VCaP (cell line): ENCODE measurements around the gene CDIP1.
"Not testable (repeated sequence)": the region's sequence is repeated elsewhere in the genome, so short reads cannot be mapped to it uniquely, and the experiment has no call there.

ENCODE experiments used
- H3K27ac ChIP-seq: fragments of 450-650 bp; 2 replicates; pipeline ENCODE4 v1.5.1; 2017
- TF ChIP-seq, protein P1 (sequence below): fragments of 450-650 bp; conservative IDR thresholded peaks from 2 replicates; pipeline ENCODE4 v1.5.1; 2017; ENCODE audit warnings: mild to moderate bottlenecking, moderate library complexity

The CDIP1 gene

GRCh38 chr16:4574919-4575705 is 36.5 kb upstream of the CDIP1 start:
- TF ChIP-seq, protein P1, sequence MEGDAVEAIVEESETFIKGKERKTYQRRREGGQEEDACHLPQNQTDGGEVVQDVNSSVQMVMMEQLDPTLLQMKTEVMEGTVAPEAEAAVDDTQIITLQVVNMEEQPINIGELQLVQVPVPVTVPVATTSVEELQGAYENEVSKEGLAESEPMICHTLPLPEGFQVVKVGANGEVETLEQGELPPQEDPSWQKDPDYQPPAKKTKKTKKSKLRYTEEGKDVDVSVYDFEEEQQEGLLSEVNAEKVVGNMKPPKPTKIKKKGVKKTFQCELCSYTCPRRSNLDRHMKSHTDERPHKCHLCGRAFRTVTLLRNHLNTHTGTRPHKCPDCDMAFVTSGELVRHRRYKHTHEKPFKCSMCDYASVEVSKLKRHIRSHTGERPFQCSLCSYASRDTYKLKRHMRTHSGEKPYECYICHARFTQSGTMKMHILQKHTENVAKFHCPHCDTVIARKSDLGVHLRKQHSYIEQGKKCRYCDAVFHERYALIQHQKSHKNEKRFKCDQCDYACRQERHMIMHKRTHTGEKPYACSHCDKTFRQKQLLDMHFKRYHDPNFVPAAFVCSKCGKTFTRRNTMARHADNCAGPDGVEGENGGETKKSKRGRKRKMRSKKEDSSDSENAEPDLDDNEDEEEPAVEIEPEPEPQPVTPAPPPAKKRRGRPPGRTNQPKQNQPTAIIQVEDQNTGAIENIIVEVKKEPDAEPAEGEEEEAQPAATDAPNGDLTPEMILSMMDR, result no peak
- no peak overlapping the region for H3K27ac ChIP-seq

- not testable (repeated sequence) for H3K27ac ChIP-seq
Observed at GRCh38 chr16:4573926-4574325, 35.4 kb upstream of the CDIP1 start.

DNA sequence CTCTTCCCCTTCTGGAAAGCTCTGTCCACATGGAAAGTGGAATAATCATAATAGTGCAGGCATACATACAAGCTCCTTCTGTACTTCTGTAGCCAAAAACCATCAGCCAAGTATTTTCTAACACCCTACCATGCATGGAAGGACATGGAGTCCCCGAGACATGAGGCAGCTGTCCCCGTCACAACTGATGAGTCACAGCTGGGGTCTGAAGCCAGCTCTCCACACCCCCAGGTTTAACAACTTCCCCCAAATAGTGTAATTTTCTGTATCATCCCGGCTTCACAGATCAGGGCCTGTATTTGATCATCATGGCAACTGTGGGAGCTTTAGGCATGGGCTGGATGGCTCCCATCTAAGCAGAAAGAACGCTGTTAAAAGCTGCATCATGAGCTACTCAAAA is 34.1 kb upstream of the CDIP1 start:
- TF ChIP-seq, protein P1, result no peak
- no peak overlapping the region for H3K27ac ChIP-seq

DNA sequence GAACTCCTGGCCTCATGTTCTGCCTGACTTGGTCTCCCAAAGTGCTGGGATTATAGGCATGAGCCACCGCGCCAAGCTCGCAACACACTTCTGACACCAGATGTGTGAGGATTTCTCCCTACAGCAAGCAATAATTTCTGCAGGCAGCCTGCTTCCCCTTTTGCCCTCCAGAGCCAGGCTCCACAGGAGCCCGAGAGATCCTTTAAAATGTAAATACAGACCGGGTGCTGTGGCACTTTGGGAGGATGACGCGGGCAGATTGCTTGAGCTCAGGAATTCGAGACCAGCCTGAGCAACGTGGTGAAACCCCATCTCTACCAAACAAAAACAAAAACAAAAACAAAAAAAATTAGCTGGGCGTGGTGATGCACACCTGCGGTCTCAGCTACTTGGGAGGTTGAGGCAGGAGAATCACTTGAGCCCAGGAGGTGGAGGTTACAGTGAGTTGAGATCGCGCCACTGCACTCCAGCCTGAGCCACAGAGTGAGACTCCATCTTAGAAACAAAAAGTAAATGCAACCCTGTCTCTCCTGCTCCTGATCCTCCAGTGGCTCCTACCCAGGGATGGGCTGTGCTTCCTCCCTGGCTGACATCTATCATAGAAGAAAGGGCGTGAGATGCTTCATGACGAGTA is 32.2 kb upstream of the CDIP1 start:
- TF ChIP-seq, protein P1, result no peak
- no peak overlapping the region for H3K27ac ChIP-seq

DNA sequence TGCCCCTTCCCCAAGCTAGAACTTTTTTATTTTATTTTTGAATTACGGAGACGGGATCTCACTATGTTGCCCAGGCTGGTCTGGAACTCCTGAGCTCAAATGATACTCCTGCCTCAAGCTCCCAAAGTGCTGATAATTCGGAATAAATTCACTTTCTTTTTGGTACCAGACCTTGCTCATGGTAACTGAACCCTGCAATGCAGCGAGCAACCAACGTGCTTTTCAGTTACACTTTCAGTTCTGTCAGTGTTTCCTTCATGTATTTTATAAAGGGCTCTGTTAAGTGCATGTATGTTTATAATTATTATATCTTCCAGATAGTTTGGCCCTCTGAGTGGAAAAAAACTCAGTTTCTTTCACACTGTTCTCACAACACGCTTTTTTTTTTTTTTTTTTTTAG is 31.5 kb upstream of the CDIP1 start:
- TF ChIP-seq, protein P1, result no peak
- no peak overlapping the region for H3K27ac ChIP-seq

DNA sequence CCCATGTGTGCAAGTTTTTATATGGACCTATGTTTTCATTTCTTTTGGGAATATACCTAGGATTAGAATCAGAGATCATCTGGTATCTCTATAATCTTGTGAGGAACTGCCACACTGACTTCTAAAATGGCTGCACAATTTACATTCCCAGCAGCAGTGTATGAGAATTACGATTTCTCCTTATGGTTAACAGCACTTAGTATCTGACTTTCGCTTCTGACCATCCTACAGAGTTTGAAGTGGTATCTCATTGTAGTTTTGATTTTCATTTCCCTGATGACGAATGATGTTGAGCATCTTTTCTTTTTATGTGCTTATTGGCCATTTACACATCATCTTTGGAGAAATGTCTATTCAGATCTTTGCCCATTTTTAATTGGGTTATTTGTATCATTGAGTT is 27.6 kb upstream of the CDIP1 start:
- H3K27ac ChIP-seq, result no peak overlapping the region
- TF ChIP-seq, protein P1, result no peak

DNA sequence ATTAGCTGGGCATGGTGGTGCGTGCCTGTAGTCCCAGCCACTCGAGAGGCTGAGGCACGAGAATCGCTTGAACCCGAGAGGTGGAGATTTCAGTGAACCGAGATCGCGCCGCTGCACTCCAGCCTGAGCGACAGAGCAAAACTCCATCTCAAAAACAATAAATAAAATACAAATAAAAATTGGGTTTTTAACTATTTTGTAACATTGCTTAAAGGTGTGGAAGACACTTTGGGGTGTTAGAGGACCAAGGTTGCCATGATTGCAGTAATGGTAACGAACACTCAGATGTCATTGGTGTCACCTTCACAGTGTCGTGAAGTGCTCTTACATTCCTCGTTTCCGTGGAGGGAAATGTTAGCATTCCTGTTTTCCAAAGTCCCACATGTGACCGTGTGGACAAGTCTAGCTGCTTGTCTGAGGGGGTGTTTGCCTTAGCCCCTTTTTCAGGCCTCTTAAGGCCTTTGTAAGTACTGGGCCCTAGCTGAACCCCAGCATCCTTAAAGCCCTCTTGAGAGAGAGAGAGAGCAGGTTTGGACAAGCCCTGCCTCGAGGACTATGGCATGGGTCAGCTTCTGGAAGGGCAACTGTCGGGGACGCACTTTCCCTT is 26.2 kb upstream of the CDIP1 start:
- no peak overlapping the region for H3K27ac ChIP-seq
- TF ChIP-seq, protein P1, result no peak

- TF ChIP-seq, protein P1, result no peak
- no peak overlapping the region for H3K27ac ChIP-seq
Observed at GRCh38 chr16:4561596-4561995, 23.0 kb upstream of the CDIP1 start.
